KMS-11 (cell line): ENCODE measurements around the gene SIL1.

Experiments used
- H2AFZ ChIP-seq: fragments of 200-600 bp; sonication (generic); 2 replicates; pipeline ENCODE4 v1.6.1; 2016; ENCODE audit warnings: antibody characterized with exemption, mixed run types, low read depth
- H3K27ac ChIP-seq: fragments of 200-600 bp; sonication (generic); 2 replicates; pipeline ENCODE4 v1.6.1; 2016; ENCODE audit warnings: mild to moderate bottlenecking, mixed run types
- H3K27me3 ChIP-seq: fragments of 200-600 bp; sonication (generic); 2 replicates; pipeline ENCODE4 v1.6.1; 2017; ENCODE audit warnings: mild to moderate bottlenecking, low read depth, mixed run types, moderate library complexity; ENCODE audit not compliant: insufficient read depth
- H3K36me3 ChIP-seq: fragments of 200-600 bp; sonication (generic); 2 replicates; pipeline ENCODE4 v1.6.1; 2017; ENCODE audit warnings: mild to moderate bottlenecking, mixed run types; ENCODE audit not compliant: insufficient read depth
- H3K4me1 ChIP-seq: fragments of 200-600 bp; sonication (generic); 2 replicates; pipeline ENCODE4 v1.6.1; 2016; ENCODE audit warnings: mild to moderate bottlenecking, low read depth, mixed run types; ENCODE audit not compliant: poor library complexity, severe bottlenecking
- H3K4me2 ChIP-seq: fragments of 200-600 bp; sonication (generic); 2 replicates; pipeline ENCODE4 v1.7.0; 2016; ENCODE audit warnings: mild to moderate bottlenecking, mixed run types
- H3K4me3 ChIP-seq: fragments of 200-600 bp; sonication (generic); IDR thresholded peaks from 2 replicates; pipeline ENCODE4 v1.6.1; 2017; ENCODE audit warnings: low read depth, low read length, mixed read lengths; ENCODE audit not compliant: insufficient read depth
- H3K79me2 ChIP-seq: fragments of 200-600 bp; sonication (generic); 2 replicates; pipeline ENCODE4 v1.6.1; 2016; ENCODE audit warnings: low read depth, mixed run types; ENCODE audit not compliant: insufficient read depth
- H3K9ac ChIP-seq: fragments of 200-600 bp; sonication (generic); 2 replicates; pipeline ENCODE4 v1.6.1; 2016; ENCODE audit warnings: mild to moderate bottlenecking, mixed run types
- H4K20me1 ChIP-seq: fragments of 200-600 bp; sonication (generic); 2 replicates; pipeline ENCODE4 v1.6.1; 2016; ENCODE audit warnings: mild to moderate bottlenecking, mixed run types; ENCODE audit not compliant: insufficient read depth
- TF ChIP-seq, protein P1 (sequence below): fragments of 200-600 bp; sonication (generic); conservative IDR thresholded peaks from 2 replicates; pipeline ENCODE4 v1.6.1; 2017; ENCODE audit warnings: low read depth, mild to moderate bottlenecking, antibody characterized with exemption, low read length, moderate library complexity, mixed read lengths

SIL1 gene

GRCh38 chr5:139207297-139208000, 9.3 kb upstream of the SIL1 start:
- Histone ChIP-seq H3K27ac (no peak overlapping the region), H3K27me3 (no peaks in the 10 kb centered on the region), H3K79me2 (no peaks in the 10 kb centered on the region), H3K4me3 (no peak overlapping the region), H2AFZ (no peak overlapping the region), H3K4me1 (no peaks in the 10 kb centered on the region), H4K20me1 (no peaks in the 10 kb centered on the region), H3K9ac (no peak overlapping the region), H3K4me2 (no peak overlapping the region), H3K36me3 (no peaks in the 10 kb centered on the region)
- TF ChIP-seq, protein P1, sequence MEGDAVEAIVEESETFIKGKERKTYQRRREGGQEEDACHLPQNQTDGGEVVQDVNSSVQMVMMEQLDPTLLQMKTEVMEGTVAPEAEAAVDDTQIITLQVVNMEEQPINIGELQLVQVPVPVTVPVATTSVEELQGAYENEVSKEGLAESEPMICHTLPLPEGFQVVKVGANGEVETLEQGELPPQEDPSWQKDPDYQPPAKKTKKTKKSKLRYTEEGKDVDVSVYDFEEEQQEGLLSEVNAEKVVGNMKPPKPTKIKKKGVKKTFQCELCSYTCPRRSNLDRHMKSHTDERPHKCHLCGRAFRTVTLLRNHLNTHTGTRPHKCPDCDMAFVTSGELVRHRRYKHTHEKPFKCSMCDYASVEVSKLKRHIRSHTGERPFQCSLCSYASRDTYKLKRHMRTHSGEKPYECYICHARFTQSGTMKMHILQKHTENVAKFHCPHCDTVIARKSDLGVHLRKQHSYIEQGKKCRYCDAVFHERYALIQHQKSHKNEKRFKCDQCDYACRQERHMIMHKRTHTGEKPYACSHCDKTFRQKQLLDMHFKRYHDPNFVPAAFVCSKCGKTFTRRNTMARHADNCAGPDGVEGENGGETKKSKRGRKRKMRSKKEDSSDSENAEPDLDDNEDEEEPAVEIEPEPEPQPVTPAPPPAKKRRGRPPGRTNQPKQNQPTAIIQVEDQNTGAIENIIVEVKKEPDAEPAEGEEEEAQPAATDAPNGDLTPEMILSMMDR, result no peak

DNA sequence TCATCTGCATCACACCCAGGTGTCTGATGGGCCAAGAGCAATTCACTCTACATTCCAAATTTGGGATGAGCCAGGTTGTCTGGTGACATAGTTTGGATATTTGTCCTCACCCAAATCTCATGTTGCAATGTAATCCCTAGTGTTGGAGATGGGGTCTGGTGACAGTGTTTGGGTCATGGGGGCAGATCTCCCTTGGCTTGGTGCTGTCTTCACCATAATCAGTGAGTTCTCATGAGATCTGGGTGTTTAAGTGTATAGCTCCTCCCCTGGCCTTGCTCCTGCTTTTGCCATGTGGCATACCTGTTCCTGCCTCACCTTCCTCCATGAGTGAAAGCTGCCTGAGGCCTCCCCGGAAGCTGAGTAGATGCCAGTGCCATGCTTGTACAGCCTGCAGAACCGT, 7.4 kb upstream of the SIL1 start:
- Histone ChIP-seq H3K27me3 (no peaks in the 10 kb centered on the region), H3K36me3 (no peaks in the 10 kb centered on the region), H4K20me1 (no peaks in the 10 kb centered on the region), H3K79me2 (no peaks in the 10 kb centered on the region), H3K9ac (no peak overlapping the region), H2AFZ (no peak overlapping the region), H3K4me3 (no peak overlapping the region), H3K4me2 (no peak overlapping the region), H3K4me1 (no peaks in the 10 kb centered on the region), H3K27ac (no peak overlapping the region)
- TF ChIP-seq, protein P1, result no peak

DNA sequence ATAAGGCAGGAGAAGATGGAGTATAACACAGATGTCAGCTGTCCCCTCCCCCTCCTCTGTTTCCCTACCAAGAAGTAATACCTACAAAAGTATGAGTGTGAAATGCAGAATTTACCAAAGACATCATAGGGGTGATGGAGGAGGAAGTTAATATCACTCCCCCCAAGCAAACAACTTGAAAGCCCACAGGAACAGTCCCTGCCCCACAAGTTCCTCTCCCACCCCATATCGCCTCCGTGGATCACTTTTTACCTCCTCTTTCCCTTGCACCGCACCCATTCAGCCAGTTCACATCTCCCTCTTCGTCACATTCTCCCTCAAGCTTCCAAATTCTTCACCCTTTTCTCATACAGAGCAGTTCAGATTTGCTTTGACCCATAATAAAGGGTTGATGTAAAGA, 7.0 kb upstream of the SIL1 start:
- Histone ChIP-seq H3K4me3 (no peak overlapping the region), H3K79me2 (no peaks in the 10 kb centered on the region), H4K20me1 (no peaks in the 10 kb centered on the region), H3K27ac (no peak overlapping the region), H3K36me3 (no peaks in the 10 kb centered on the region), H3K27me3 (no peaks in the 10 kb centered on the region), H3K9ac (no peak overlapping the region), H3K4me1 (no peaks in the 10 kb centered on the region), H2AFZ (no peak overlapping the region), H3K4me2 (no peak overlapping the region)
- TF ChIP-seq, protein P1, result no peak

DNA sequence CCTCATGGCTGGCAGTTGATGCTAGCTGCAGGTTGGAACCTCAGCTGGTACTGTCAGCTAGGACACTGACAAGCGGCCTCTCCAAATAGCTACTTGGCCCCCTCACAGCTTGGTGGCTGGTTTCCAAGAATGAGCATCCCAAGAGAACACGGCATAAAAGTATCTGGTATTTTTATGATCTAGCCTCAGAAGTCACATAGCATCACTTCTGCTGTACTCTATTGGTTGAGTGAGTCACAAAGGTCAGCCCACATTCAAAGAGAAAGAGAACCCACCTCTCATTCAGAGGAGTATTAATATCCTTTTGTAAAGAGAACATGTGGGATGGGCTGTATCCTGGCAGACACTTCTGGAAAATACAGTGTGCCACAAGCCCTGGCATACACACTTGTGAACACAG, 6.0 kb upstream of the SIL1 start:
- H3K27ac ChIP-seq, result no peak overlapping the region
- no peak overlapping the region for H2AFZ ChIP-seq
- no peak overlapping the region for H3K4me2 ChIP-seq
- no peak overlapping the region for H3K4me3 ChIP-seq
- TF ChIP-seq, protein P1, result no peak
- H3K9ac ChIP-seq, result no peak overlapping the region
- H4K20me1 ChIP-seq, result no peaks in the 10 kb centered on the region
- no peaks in the 10 kb centered on the region for H3K27me3 ChIP-seq
- H3K79me2 ChIP-seq, result no peaks in the 10 kb centered on the region
- no peaks in the 10 kb centered on the region for H3K36me3 ChIP-seq
- H3K4me1 ChIP-seq, result no peaks in the 10 kb centered on the region
